OCI-LY1 (cell line): ENCODE data around the gene NFU1.
A peak's percentile ranks its signal among the peaks of the same experiment; 100 is the strongest.

ENCODE experiments used
- H2AFZ ChIP-seq: fragments of 200-600 bp; sonication (generic), shearing (Covaris generic); 2 replicates; pipeline ENCODE4 v1.6.0; 2014; ENCODE audit warnings: antibody characterized with exemption, mild to moderate bottlenecking, low read length
- H3F3A ChIP-seq: fragments of 200-600 bp; sonication (generic), shearing (Covaris generic); 2 replicates; pipeline ENCODE4 v1.6.0; 2014; ENCODE audit warnings: mild to moderate bottlenecking, antibody characterized with exemption, low read length, moderate library complexity; ENCODE audit not compliant: insufficient read depth
- H3K27ac ChIP-seq: fragments of 200-600 bp; sonication (generic); 2 replicates; pipeline ENCODE4 v1.5.1; 2014; ENCODE audit warnings: low read length, mixed run types, mild to moderate bottlenecking, low read depth; ENCODE audit not compliant: poor library complexity, severe bottlenecking
- H3K27me3 ChIP-seq: fragments of 200-600 bp; sonication (generic); 2 replicates; pipeline ENCODE4 v1.6.0; 2014; ENCODE audit warnings: antibody characterized with exemption, mild to moderate bottlenecking, low read length, moderate library complexity; ENCODE audit not compliant: insufficient read depth
- H3K36me3 ChIP-seq: fragments of 200-600 bp; sonication (generic); 2 replicates; pipeline ENCODE4 v1.6.1; 2014; ENCODE audit warnings: mild to moderate bottlenecking, antibody characterized with exemption, low read length, moderate library complexity, mixed read lengths; ENCODE audit not compliant: insufficient read depth
- H3K4me1 ChIP-seq: fragments of 200-600 bp; sonication (generic); 2 replicates; pipeline ENCODE4 v1.5.1; 2014; ENCODE audit warnings: mild to moderate bottlenecking, low read length, moderate library complexity; ENCODE audit not compliant: insufficient read depth, severe bottlenecking
- H3K4me2 ChIP-seq: fragments of 200-600 bp; sonication (generic), shearing (Covaris generic); 2 replicates; pipeline ENCODE4 v1.6.1; 2014; ENCODE audit warnings: low read length
- H3K4me3 ChIP-seq: fragments of 200-600 bp; sonication (generic); 2 replicates; pipeline ENCODE4 v1.5.1; 2014; ENCODE audit warnings: low read length, low read depth, mild to moderate bottlenecking, mixed read lengths; ENCODE audit not compliant: poor library complexity, severe bottlenecking
- H3K79me2 ChIP-seq: fragments of 200-600 bp; shearing (Covaris generic); 2 replicates; pipeline ENCODE4 v1.6.1; 2016; ENCODE audit warnings: mixed run types, low read length, mixed read lengths; ENCODE audit not compliant: insufficient read depth
- H3K9ac ChIP-seq: fragments of 200-600 bp; sonication (generic), shearing (Covaris generic); 2 replicates; pipeline ENCODE4 v1.6.1; 2014; ENCODE audit warnings: mild to moderate bottlenecking, low read length, mixed read lengths
- H3K9me2 ChIP-seq: fragments of 200-600 bp; sonication (generic), shearing (Covaris generic); 2 replicates; pipeline ENCODE4 v1.6.1; 2014; ENCODE audit warnings: low read depth, mild to moderate bottlenecking, low read length, mixed read lengths
- H3K9me3 ChIP-seq: fragments of 200-600 bp; shearing (Covaris generic); 2 replicates; pipeline ENCODE4 v1.6.1; 2014; ENCODE audit warnings: low read length, mixed read lengths
- H4K20me1 ChIP-seq: fragments of 200-600 bp; sonication (generic), shearing (Covaris generic); 2 replicates; pipeline ENCODE4 v1.6.0; 2016; ENCODE audit warnings: mild to moderate bottlenecking, low read length; ENCODE audit not compliant: insufficient read depth
- CTCF ChIP-seq: fragments of 200-600 bp; sonication (generic), shearing (Covaris generic); IDR thresholded peaks from 2 replicates; pipeline ENCODE4 v1.5.1; 2017; ENCODE audit warnings: mild to moderate bottlenecking, antibody characterized with exemption, low read length, moderate library complexity, mixed read lengths
- EZH2 ChIP-seq: fragments of 200-600 bp; sonication (generic), shearing (Covaris generic); IDR thresholded peaks from 2 replicates; pipeline ENCODE4 v1.8.0; 2017; ENCODE audit warnings: borderline replicate concordance, mixed run types, mild to moderate bottlenecking, antibody characterized with exemption, low read length, moderate library complexity, mixed read lengths

The NFU1 gene

GRCh38 chr2:69438580-69438979 lies 1.3 kb upstream of the NFU1 start:
- Histone ChIP-seq H3K4me2 (no peak overlapping the region), H3K27ac (no peak overlapping the region), H3K4me1 (peaks cover 28% of the 10 kb centered on the region), H3K9me3 (no peaks in the 10 kb centered on the region), H3K79me2 (no peaks in the 10 kb centered on the region), H3F3A (no peaks in the 10 kb centered on the region), H3K36me3 (no peaks in the 10 kb centered on the region), H3K4me3 (no peak overlapping the region), H3K9me2 (no peaks in the 10 kb centered on the region), H2AFZ (no peak overlapping the region), H3K27me3 (no peaks in the 10 kb centered on the region), H4K20me1 (no peaks in the 10 kb centered on the region), H3K9ac (no peak overlapping the region)
- TF ChIP-seq CTCF: no peak
- no peak for TF ChIP-seq EZH2

GRCh38 chr2:69437751-69438154 lies 518 bp upstream of the NFU1 start:
- no peaks in the 10 kb centered on the region for H3K36me3 ChIP-seq
- TF ChIP-seq EZH2 (no peak), CTCF (no peak)
- H3K27ac ChIP-seq: peak overlapping the region; percentile 74

GRCh38 chr2:69436596-69436937 lies 668 bp downstream of the NFU1 start:
- Histone ChIP-seq H3K36me3 (no peaks in the 10 kb centered on the region), H2AFZ (no peak overlapping the region), H3K4me2 (peak overlapping the region; percentile 78), H4K20me1 (no peaks in the 10 kb centered on the region), H3K4me1 (peaks cover 28% of the 10 kb centered on the region), H3K9ac (peak overlapping the region; percentile 63), H3K27me3 (no peaks in the 10 kb centered on the region), H3K79me2 (no peaks in the 10 kb centered on the region), H3K27ac (peak overlapping the region; percentile 74), H3K4me3 (peak overlapping the region; percentile 69), H3K9me2 (no peaks in the 10 kb centered on the region), H3F3A (no peaks in the 10 kb centered on the region), H3K9me3 (no peaks in the 10 kb centered on the region)
- 0 out of 2 replicates have a peak, but pooled peaks have one; percentile 25 for TF ChIP-seq CTCF
- TF ChIP-seq EZH2: no peak

More at GRCh38 chr2:69437751-69438154, 518 bp upstream of the NFU1 start:
- Histone ChIP-seq H3K9me2 (no peaks in the 10 kb centered on the region), H2AFZ (peak overlapping the region; percentile 91), H4K20me1 (no peaks in the 10 kb centered on the region), H3K27me3 (no peaks in the 10 kb centered on the region), H3K4me3 (peak overlapping the region; percentile 69), H3K9me3 (no peaks in the 10 kb centered on the region), H3K79me2 (no peaks in the 10 kb centered on the region), H3K4me2 (peak overlapping the region; percentile 78), H3F3A (no peaks in the 10 kb centered on the region), H3K9ac (peak overlapping the region; percentile 63), H3K4me1 (peaks cover 28% of the 10 kb centered on the region)
